GM19043 (cell line): ENCODE measurements around the gene ISCA1.
A peak's percentile ranks its signal among the peaks of the same experiment; 100 is the strongest.

ENCODE experiments used
- ATAC-seq: cut with Tn5 transposase; IDR thresholded peaks from one replicate; pipeline ENCODE4 v1.9.1; 2021; ENCODE audit warnings: low read depth; ENCODE audit not compliant: unreplicated experiment

Gene ISCA1

GRCh38 chr9:86287013-86287412 lies 4.7 kb upstream of the ISCA1 start:
- ATAC-seq: no peak

GRCh38 chr9:86286278-86286677 lies 3.9 kb upstream of the ISCA1 start:
- no peak for ATAC-seq

- no peak for ATAC-seq
These were observed 2.9 kb upstream of the ISCA1 start for GRCh38 chr9:86285261-86285660.

- peak; percentile 16 for ATAC-seq
These were observed 719 bp upstream of the ISCA1 start for GRCh38 chr9:86282979-86283535.

- ATAC-seq: peak; percentile 32
These were observed 703 bp downstream of the ISCA1 start for GRCh38 chr9:86281593-86282076.

GRCh38 chr9:86280580-86280979 lies 1.8 kb downstream of the ISCA1 start:
- ATAC-seq: no peak

GRCh38 chr9:86279839-86280238 lies 2.5 kb downstream of the ISCA1 start:
- no peak for ATAC-seq

- ATAC-seq: no peak
These were observed 5.3 kb downstream of the ISCA1 start for GRCh38 chr9:86277072-86277471.

GRCh38 chr9:86275962-86276361 lies 6.4 kb downstream of the ISCA1 start:
- ATAC-seq: no peak

GRCh38 chr9:86274821-86275643 lies 7.3 kb downstream of the ISCA1 start:
- no peak for ATAC-seq

- ATAC-seq: no peak
These were observed 10.1 kb downstream of the ISCA1 start for GRCh38 chr9:86272221-86272620.

GRCh38 chr9:86263876-86264275 lies 18.5 kb downstream of the ISCA1 start:
- no peak for ATAC-seq

GRCh38 chr9:86262492-86262891 lies 19.8 kb downstream of the ISCA1 start:
- ATAC-seq: no peak

- no peak for ATAC-seq
These were observed 22.8 kb downstream of the ISCA1 start, which contains the start of gene C9orf153 for GRCh38 chr9:86259557-86259956. Gene C9orf153, minus strand, starts transcription at chr9:86259657. Its CDS starts 30,054 bp downstream, at chr9:86229603.

GRCh38 chr9:86257391-86257790 lies 24.9 kb downstream of the ISCA1 start:
- ATAC-seq: no peak

- no peak for ATAC-seq
These were observed 25.7 kb downstream of the ISCA1 start for GRCh38 chr9:86256653-86257052.

- no peak for ATAC-seq
These were observed 28.8 kb downstream of the ISCA1 start for GRCh38 chr9:86253577-86253976.

- ATAC-seq: no peak
These were observed 29.5 kb downstream of the ISCA1 start for GRCh38 chr9:86252870-86253269.

- ATAC-seq: no peak
These were observed 32.2 kb downstream of the ISCA1 start for GRCh38 chr9:86250123-86250522.

GRCh38 chr9:86248746-86249145 lies 33.6 kb downstream of the ISCA1 start:
- no peak for ATAC-seq

GRCh38 chr9:86246752-86247161 lies 35.6 kb downstream of the ISCA1 start:
- peak; percentile 87 for ATAC-seq

GRCh38 chr9:86242071-86242470 lies 40.3 kb downstream of the ISCA1 start:
- no peak for ATAC-seq
